Thoracic aorta (tissue), 2 donors: Measurements from ENCODE around the gene PPP4C. TPM values are rescaled to one million over a fixed set of nuclear protein-coding genes. Genes with fewer than 3 reads are reported as not detected.

Source experiments
- ATAC-seq: fragments of 150-250 bp; one replicate; pipeline ENCODE4 v1.8.0; 2017; ENCODE audit warnings: low read depth; ENCODE audit not compliant: insufficient number of reproducible peaks, low FRiP score
- DNase-seq: peaks from one replicate; pipeline ENCODE4 v3.0.0-alpha.2; 2020; ENCODE audit warnings: low spot score
- H3K27ac ChIP-seq, 2 donors: fragments of 200-600 bp; sonication (generic); 1 replicate in 1 of 2; 2 replicates in 1 of 2; pipeline ENCODE4 v1.5.1; 2016; ENCODE audit warnings: mild to moderate bottlenecking in 2 of 2, moderate library complexity in 2 of 2
- H3K27me3 ChIP-seq: fragments of 200-600 bp; sonication (generic); replicated peaks from 2 replicates; pipeline ENCODE4 v1.6.0; 2016; ENCODE audit warnings: mild to moderate bottlenecking; ENCODE audit not compliant: insufficient read depth
- H3K36me3 ChIP-seq: fragments of 200-600 bp; sonication (generic); one replicate; pipeline ENCODE4 v1.5.1; 2016
- H3K4me1 ChIP-seq, 2 donors: fragments of 200-600 bp; sonication (generic); 1 replicate in 1 of 2; 2 replicates in 1 of 2; pipeline versions ENCODE4 v1.5.1 to v1.6.0; 2016; ENCODE audit warnings: low read depth in 2 of 2, mild to moderate bottlenecking in 1 of 2; ENCODE audit not compliant: control insufficient read depth in 1 of 2
- H3K4me3 ChIP-seq: fragments of 200-600 bp; sonication (generic); 2 replicates; pipeline ENCODE4 v1.5.1; 2016; ENCODE audit warnings: mild to moderate bottlenecking
- H3K9me3 ChIP-seq: fragments of 200-600 bp; sonication (generic); 2 replicates; pipeline ENCODE4 v1.5.1; 2016
- CTCF ChIP-seq: fragments of 200-600 bp; sonication (generic); IDR thresholded peaks from one replicate; pipeline ENCODE4 v1.5.1; 2019; ENCODE audit warnings: antibody characterized with exemption
- total RNA-seq, 2 donors: library from RNA; depleted of rRNA; stranded (reverse); fragments of >200 nt; gene quantifications; one replicate each; pipeline versions ENCODE4 v1.1.0 to v1.2.3, GENCODE V29; 2016

PPP4C gene
- total RNA-seq, 2 donors from 2014 or later: 37.7 to 54.2 TPM

- ATAC-seq (peak; percentile 39), DNase-seq (peak; percentile 68)
- Histone ChIP-seq H3K36me3 (peaks cover 12% of the 10 kb centered on the region), H3K4me1 (peaks cover 24 to 48% of the 10 kb centered on the region in 2 donors), H3K4me3 (peak within 1 kb of the TSS; percentile 73), H3K9me3 (no peaks in the 10 kb centered on the region), H3K27ac (peak within 1 kb of the TSS; percentile 65 to 77), H3K27me3 (no peaks in the 10 kb centered on the region)
- peak; percentile 87 for TF ChIP-seq CTCF
These were observed 15.9 kb downstream of the PPP4C start, which contains the start of gene TBX6 for GRCh38 chr16:30091474-30092372. TSS of gene TBX6 (minus strand) at chr16:30091924. CDS start at chr16:30091193, 731 bp downstream.

GRCh38 chr16:30092373-30093010, 16.7 kb downstream of the PPP4C start:
- Histone ChIP-seq H3K36me3 (peaks cover 12% of the 10 kb centered on the region), H3K9me3 (peaks cover 7% of the 10 kb centered on the region), H3K27ac (peak overlapping the region; percentile 65 to 77), H3K27me3 (no peaks in the 10 kb centered on the region), H3K4me1 (peaks cover 24 to 54% of the 10 kb centered on the region in 2 donors), H3K4me3 (peak overlapping the region; percentile 73)
- TF ChIP-seq CTCF: no peak
- DNase-seq: no peak
- ATAC-seq: no peak

GRCh38 chr16:30094541-30095165, 18.9 kb downstream of the PPP4C start:
- H3K27ac ChIP-seq: peak overlapping the region; percentile 91 to 92
- no peak for ATAC-seq
- peak overlapping the region; percentile 88 for H3K4me3 ChIP-seq
- no peaks in the 10 kb centered on the region for H3K27me3 ChIP-seq
- peaks cover 12% of the 10 kb centered on the region for H3K36me3 ChIP-seq
- no peak for TF ChIP-seq CTCF
- peaks cover 24 to 54% of the 10 kb centered on the region in 2 donors for H3K4me1 ChIP-seq
- peaks cover 13% of the 10 kb centered on the region for H3K9me3 ChIP-seq
- DNase-seq: no peak

- no peak for TF ChIP-seq CTCF
- Histone ChIP-seq H3K9me3 (peaks cover 13% of the 10 kb centered on the region), H3K27ac (peak overlapping the region; percentile 91 to 92), H3K4me3 (peak overlapping the region; percentile 88), H3K4me1 (peaks cover 24 to 54% of the 10 kb centered on the region in 2 donors), H3K36me3 (peaks cover 12% of the 10 kb centered on the region), H3K27me3 (no peaks in the 10 kb centered on the region)
- ATAC-seq (no peak), DNase-seq (no peak)
These were observed 19.6 kb downstream of the PPP4C start for GRCh38 chr16:30095166-30096078.
